Cardiac muscle cell (in vitro differentiated cells and primary cell): ENCODE data around the gene ULK1. TPM values are rescaled to one million over a fixed set of nuclear protein-coding genes. Genes with fewer than 3 reads are reported as not detected.
"Not testable (repeated sequence)": the region's sequence is repeated elsewhere in the genome, so short reads cannot be mapped to it uniquely, and the experiment has no call there.

Source experiments
- DNase-seq, 2 donors: peaks; one replicate each; pipeline versions ENCODE4 v3.0.0 to v3.0.0-alpha.2; 2010 to 2017; ENCODE audit warnings: low read depth in 1 of 2, low spot score in 1 of 2
- H3K27ac ChIP-seq: fragments of 200-600 bp; sonication (generic); 2 replicates; pipeline ENCODE4 v1.5.1; 2016
- H3K27me3 ChIP-seq: fragments of 200-600 bp; sonication (generic); 2 replicates; pipeline ENCODE4 v1.6.0; 2016; ENCODE audit warnings: control low read depth
- H3K36me3 ChIP-seq: fragments of 200-600 bp; sonication (generic); 2 replicates; pipeline ENCODE4 v1.5.1; 2016; ENCODE audit warnings: control low read depth
- H3K4me1 ChIP-seq: fragments of 200-600 bp; sonication (generic); 2 replicates; pipeline ENCODE4 v1.8.1; 2017; ENCODE audit warnings: low read depth, mild to moderate bottlenecking, mixed run types
- H3K4me3 ChIP-seq: fragments of 200-600 bp; sonication (generic); 2 replicates; pipeline ENCODE4 v1.5.1; 2016; ENCODE audit warnings: mild to moderate bottlenecking
- H3K9me3 ChIP-seq: fragments of 200-600 bp; sonication (generic); 2 replicates; pipeline ENCODE4 v1.5.1; 2017; ENCODE audit warnings: low read depth, mild to moderate bottlenecking, control low read depth
- polyA plus RNA-seq: library from polyadenylated mRNA; unstranded; fragments of >200 nt; fragmentation: Nextera tagmentation; extraction: Ambion mirVana; gene quantifications from 2 replicates; pipeline ENCODE4 v1.2.1, GENCODE V29; 2016
- total RNA-seq: library from RNA; depleted of rRNA; stranded (reverse); fragments of >200 nt; gene quantifications from 2 replicates; pipeline ENCODE4 v1.2.3, GENCODE V29; 2016
- TF ChIP-seq, protein P1 (sequence below): IDR thresholded peaks from 2 replicates; pipeline ENCODE4 v1.5.1; 2012; ENCODE audit warnings: low read depth, mild to moderate bottlenecking, low read length

Gene ULK1
- total and polyA plus RNA-seq, 2 experiments from 2014 or later: 14.2 to 27.6 TPM

DNA sequence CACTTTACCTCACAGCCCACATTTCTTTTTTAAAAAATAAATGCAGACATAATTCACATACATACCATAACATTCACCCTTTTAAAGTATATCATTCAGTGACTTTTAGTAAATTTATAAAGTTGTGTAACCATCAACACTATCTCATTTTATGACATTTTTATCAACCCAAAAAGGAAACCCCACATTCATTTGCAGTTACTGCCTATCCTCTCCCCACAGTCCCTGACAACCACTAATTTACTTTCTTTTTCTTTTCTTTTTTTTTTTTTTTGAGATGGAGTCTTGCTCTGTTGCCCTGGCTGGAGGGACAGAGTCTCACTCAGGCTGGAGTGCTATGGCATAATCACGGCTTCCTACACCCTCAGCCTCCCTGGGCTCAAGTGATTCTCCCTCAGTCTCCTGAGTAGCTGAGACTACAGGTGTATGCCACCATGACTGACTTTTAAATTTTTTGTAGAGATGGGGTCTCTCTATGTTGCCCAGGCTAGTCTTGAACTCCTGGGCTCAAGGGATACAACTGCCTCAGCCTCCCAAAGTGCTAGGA is 53.8 kb downstream of the ULK1 start:
- H3K4me3 ChIP-seq: no peak overlapping the region
- no peaks in the 10 kb centered on the region for H3K36me3 ChIP-seq
- TF ChIP-seq, protein P1, sequence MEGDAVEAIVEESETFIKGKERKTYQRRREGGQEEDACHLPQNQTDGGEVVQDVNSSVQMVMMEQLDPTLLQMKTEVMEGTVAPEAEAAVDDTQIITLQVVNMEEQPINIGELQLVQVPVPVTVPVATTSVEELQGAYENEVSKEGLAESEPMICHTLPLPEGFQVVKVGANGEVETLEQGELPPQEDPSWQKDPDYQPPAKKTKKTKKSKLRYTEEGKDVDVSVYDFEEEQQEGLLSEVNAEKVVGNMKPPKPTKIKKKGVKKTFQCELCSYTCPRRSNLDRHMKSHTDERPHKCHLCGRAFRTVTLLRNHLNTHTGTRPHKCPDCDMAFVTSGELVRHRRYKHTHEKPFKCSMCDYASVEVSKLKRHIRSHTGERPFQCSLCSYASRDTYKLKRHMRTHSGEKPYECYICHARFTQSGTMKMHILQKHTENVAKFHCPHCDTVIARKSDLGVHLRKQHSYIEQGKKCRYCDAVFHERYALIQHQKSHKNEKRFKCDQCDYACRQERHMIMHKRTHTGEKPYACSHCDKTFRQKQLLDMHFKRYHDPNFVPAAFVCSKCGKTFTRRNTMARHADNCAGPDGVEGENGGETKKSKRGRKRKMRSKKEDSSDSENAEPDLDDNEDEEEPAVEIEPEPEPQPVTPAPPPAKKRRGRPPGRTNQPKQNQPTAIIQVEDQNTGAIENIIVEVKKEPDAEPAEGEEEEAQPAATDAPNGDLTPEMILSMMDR: no peak
- no peak overlapping the region for H3K27ac ChIP-seq
- no peaks in the 10 kb centered on the region for H3K9me3 ChIP-seq
- no peaks in the 10 kb centered on the region for H3K27me3 ChIP-seq
- DNase-seq: peak in 1 of 2 donors; percentile 29
- H3K4me1 ChIP-seq: no peaks in the 10 kb centered on the region

DNA sequence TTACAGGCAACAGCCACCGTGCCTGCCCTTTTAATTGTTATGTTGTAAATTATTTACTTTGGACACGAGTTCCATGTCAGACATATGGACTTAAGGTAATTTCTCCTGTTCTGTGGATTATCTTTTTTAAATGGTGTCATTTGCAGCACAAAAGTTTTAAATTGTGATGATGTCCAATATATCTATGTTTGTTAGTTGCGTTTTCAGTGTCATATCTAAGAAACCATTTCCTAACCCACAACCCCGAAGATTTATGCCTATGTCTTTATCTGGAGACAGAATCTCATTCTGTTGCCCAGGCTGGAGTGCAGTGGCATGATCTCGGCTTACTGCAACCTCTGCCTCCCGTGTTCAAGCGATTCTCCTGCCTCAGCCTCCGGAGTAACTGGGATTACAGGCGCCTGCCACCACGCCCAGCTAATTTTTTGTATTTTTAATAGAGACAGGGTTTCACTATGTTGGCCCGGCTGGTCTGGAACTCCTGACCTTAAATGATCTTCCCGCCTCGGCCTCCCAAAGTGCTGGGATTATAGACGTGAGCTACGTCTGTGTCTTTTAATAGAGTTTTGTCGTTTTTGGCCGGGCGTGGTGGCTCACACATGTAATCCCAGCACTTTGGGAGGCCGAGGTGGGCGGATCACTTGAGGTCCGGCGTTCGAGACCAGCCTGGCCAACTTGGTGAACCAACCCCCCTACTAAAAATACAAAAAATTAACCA is 54.5 kb downstream of the ULK1 start:
- not testable (repeated sequence) for DNase-seq, H3K27ac ChIP-seq, H3K36me3 ChIP-seq, H3K4me1 ChIP-seq, H3K9me3 ChIP-seq, H3K27me3 ChIP-seq
- H3K4me3 ChIP-seq: peak overlapping the region; percentile 82

DNA sequence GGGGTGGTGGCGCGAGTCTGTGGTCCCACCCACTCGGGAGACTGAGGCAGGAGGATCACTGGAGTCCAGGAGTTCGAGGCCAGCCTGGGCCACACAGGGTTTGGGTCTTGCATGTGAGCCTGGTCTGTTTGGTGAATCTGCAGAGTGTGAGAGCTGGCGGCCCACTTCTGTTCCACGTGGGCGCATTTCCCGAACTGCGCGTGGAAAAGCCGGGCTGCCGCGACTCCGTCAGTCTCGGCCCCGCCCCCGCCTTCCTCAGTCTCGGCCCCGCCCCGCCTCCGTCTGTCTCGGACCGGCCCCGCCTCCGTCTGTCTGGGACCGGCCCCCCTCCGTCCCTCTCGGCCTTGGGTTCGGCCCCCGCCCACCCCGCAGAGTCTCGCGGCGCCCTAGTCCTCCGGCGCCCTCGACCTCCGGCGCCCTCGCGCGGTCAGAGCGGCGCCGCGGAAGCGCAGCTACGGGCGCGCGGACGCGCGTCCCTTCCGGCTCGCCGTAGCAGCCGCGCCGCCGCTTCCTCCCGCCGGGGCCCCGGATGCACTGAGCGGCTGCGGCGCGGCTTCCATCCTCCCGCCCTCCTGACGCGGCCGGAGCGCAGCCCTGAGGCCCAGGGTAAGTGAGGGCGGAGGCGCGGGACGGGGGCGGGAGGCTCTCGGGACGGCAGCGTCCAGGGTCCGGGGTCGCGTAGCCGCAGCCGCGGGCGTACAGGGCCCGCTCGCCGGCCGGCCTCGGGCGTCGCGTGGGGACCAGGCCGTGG is 55.2 kb downstream of the ULK1 start, which contains the start of gene EP400:
Gene EP400, plus strand, starts transcription at position 512 of the 751 bp plus-strand sequence. CDS start 10,678 bp downstream, outside the sequence.
- Histone ChIP-seq H3K9me3 (no peaks in the 10 kb centered on the region), H3K4me3 (peak within 1 kb of the TSS; percentile 82), H3K27me3 (no peaks in the 10 kb centered on the region), H3K27ac (peak within 1 kb of the TSS; percentile 82), H3K36me3 (no peaks in the 10 kb centered on the region), H3K4me1 (no peaks in the 10 kb centered on the region)
- TF ChIP-seq, protein P1: peak; percentile 37
- DNase-seq: peak; percentile 97 to 99

DNA sequence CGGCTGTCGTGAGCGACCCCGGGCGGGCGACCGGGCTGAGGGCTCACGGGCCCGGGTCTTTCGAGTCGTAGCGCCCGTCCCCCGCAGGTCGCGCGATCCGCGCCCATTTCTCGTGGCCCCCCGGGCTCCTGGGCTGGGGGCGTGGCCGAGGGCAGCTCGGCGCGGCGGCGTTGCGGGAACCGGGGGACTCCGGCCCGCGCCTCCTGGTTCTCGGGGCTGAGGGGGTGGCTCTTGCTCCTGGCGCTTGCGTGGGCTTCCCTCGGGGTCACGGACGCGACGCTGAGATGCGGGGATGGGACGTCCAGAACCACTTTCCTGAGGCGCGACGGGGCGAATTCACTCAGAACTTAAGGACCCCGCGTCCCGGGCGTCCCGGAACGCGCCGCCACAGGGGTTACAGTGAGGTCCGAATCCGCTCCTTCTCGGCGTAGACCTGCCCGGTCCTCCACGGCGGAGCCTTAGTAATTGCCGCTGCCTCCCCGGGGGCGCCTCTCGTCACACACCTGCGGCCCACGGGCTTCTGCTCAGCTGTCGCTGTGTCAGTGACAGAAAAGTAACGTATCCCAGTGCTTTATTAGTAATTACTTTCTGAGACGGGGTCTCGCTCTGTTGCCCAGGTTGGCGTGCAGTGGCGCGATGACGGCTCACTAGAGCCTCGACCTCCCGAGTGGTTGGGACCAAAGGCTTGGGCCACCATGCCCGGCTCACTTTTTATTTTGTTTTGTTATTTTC is 55.9 kb downstream of the ULK1 start:
- H3K27me3 ChIP-seq: no peaks in the 10 kb centered on the region
- H3K4me3 ChIP-seq: peak overlapping the region; percentile 82
- peak; percentile 10 to 50 for DNase-seq
- TF ChIP-seq, protein P1: no peak
- no peaks in the 10 kb centered on the region for H3K36me3 ChIP-seq
- peak overlapping the region; percentile 82 for H3K27ac ChIP-seq
- no peaks in the 10 kb centered on the region for H3K4me1 ChIP-seq
- H3K9me3 ChIP-seq: no peaks in the 10 kb centered on the region

DNA sequence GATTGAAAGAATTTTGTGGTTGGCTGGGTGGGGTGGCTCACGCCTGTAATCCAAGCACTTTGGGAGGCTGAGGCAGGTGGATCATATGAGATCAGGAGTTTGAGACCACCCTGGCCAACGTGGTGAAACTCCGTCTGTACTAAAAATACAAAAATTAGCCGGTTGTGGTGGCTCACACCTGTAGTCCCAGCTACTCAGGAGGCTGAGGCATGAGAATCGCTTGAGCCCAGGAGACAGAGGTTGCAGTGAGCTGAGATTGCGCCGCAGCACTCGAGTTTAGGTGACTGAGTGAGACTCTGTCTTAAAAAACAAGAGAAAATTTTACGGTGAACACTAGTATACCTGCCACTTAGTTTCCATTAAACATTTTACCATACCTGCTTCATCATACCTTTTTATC is 59.4 kb downstream of the ULK1 start:
- H3K36me3 ChIP-seq, H3K4me1 ChIP-seq, H3K27me3 ChIP-seq, H3K9me3 ChIP-seq, DNase-seq, H3K27ac ChIP-seq, H3K4me3 ChIP-seq: not testable (repeated sequence)

DNA sequence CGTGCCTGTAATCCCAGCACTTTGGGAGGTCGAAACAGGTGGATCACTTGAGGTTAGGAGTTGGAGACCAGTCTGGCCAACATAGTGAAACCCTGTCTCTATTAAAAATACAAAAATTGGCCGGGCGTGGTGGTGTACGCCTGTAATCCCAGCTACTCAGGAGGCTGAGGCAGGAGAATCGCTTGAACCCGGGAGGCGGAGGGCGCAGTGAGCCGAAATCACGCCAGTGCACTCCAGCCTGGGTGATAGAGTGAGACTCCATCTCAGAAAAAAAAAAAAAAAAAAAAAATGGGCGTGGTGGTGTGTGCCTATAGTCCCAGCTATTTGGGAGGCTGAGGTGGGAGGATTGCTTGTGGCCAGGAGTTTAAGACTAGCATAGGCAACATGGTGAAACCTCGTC is 60.0 kb downstream of the ULK1 start:
- not testable (repeated sequence) for H3K4me1 ChIP-seq, H3K27me3 ChIP-seq, H3K9me3 ChIP-seq, DNase-seq, H3K27ac ChIP-seq, H3K36me3 ChIP-seq, H3K4me3 ChIP-seq
